HG03060 (cell line): ENCODE results near the gene CREB3L2.
"Not testable (repeated sequence)": the region's sequence is repeated elsewhere in the genome, so short reads cannot be mapped to it uniquely, and the experiment has no call there.

Experiments used
- ATAC-seq: cut with Tn5 transposase; IDR thresholded peaks from one replicate; pipeline ENCODE4 v1.9.1; 2021; ENCODE audit warnings: low read depth, moderate number of reproducible peaks; ENCODE audit not compliant: unreplicated experiment

CREB3L2 gene

DNA sequence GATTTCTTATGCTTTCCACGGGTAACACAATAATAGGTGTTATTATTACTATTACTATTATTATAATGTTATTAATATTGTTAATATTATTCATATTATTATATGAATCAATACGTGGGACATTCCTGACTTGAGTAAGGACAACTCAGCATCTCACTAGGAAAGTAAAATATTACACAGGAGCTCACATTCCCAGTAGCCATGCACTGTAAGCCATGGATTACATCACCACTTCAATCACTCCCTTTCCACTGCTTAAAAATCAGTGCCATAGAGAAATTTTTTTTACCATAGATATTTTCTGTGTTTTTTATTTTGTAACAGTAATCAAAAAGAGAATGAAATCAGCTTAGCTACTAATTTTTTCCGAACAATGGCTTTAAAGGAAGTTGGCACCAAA lies 86.6 kb downstream of the CREB3L2 start:
- no peak for ATAC-seq

DNA sequence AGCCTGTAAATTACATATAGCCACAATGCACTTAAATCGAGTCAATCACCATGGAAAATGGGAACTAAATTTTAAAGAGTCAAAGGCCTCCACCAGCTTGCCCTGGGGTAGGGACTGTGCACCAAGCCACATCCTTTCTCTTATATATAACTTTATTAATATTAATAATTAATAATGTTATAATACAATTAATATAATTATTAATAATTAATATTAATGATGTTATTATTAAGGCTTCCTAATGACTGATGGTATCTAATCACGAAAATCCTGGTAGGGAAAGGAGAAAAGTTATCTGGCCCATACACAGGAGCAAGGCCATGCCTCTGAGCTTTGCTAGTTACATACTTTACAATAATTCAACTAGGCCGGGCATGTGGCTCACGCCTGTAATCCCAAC lies 87.9 kb downstream of the CREB3L2 start:
- ATAC-seq, result no peak

DNA sequence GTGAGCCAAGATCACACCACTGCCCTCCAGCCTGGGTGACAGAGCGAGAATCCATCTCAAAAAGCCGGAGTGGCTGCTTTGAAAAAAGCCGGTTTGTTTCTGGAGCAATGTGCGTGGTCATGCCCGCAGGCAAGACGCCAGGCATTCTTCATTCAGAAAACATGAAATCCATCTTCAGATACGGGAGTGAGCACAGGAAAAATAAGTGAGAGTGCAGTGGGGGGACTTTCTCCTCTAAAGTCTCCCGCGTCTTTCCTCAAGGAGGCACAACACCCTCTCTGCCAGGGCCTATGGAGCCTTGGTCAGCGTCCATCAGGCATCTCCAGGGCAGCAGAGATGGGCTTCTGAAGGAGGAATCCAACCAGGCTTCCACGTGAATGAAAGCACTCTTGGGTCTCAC lies 92.8 kb downstream of the CREB3L2 start:
- ATAC-seq, result no peak

DNA sequence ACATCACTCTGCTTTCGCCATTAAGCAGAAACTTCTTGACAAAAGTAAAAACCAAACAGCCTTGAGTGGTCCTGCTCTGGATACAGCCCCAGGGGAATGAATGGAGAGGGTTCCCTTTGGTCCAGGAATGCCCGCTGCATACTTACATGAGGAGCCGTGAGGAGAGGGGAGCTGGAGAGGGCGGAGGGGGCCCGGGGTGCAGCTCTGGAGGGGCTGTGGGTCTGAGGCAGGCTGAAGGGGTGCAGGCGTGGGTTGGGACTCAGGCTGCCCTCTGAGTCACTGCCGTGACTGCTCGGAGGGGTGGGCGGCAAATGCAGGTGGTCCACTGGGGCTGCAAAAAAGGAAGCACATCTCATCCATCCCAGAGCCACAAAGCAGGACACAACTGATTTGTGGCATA lies 93.8 kb downstream of the CREB3L2 start:
- ATAC-seq, result no peak

DNA sequence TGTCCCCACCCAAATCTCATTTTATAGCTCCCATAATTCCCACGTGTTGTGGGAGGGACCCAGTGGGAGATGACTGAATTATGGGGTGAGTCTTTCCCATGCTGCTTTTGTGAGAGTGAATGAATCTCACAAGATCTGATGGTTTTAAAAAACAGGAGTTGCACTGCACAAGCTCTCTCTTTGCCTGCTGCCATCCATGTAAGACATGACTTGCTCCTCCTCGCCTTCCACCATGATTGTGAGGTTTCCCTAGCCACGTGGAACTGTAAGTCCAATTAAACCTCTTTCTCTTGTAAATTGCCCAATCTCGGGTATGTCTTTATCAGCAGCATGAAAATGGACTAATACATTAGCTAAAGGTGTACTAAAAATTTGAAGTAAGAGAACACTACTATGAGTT lies 95.2 kb downstream of the CREB3L2 start:
- not testable (repeated sequence) for ATAC-seq

- ATAC-seq, result no peak
These were observed 97.1 kb downstream of the CREB3L2 start for GRCh38 chr7:137904833-137905232.

GRCh38 chr7:137903382-137904169 lies 98.3 kb downstream of the CREB3L2 start:
- ATAC-seq, result peak; percentile 73

DNA sequence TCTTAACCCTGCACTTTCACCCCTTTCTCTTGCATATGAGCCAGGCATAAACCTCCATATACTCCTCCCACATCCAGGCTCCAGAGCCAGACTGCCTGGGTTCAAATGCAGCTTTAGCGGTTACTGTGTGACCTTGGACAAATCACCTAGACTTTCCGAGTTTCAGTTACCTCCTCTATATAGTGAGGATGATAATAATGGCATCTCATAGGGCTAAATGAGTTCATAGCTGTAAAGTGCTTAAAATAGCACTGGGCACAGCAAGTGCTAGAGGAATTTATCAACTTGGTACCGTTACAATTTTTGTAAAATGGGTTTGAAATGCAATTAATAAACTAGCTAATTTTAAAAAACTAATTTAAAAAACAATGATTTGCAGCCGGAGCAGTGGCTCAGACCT lies 101.7 kb downstream of the CREB3L2 start:
- no peak for ATAC-seq

DNA sequence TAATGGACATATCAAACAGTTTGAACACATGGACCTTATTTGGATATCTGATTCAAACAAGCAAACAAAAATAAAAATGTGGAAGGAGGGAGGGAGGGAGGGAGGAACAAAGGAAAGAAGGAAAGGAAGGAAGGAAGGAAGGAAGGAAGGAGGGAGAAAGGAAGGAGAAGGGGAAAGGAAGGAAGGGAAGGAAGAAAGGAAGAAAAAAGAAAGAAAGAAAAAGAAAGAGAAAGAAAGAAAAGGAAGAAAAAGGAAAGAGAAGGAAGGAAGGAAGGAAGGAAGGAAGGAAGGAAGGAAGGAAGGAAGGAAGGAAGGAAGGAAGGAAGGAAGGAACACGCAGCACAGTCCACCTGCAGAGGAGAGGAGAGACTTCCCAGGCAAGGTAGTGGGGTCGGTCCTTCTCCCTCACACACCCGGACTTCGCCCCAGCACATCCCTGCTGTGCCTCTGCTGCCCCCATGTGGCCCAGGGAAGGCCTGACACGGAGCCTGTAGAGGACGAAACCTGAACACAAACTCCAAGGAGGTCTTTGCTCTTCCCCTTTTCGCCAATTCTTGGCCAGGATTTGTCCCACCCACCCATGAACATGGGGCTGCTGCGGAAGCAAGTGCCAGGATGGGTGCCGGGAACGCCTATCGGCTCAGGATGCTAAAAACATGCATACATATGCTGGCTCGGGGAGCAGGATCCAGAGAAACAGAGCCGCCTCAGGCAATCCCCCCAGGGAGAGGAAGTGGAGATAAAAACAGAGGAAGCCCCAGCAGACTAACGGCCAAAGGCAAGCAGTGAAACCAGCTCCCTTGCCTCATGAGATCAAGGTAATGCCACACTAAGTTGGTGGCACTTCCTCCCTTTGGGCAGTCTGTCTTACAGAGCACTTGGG lies 102.8 kb downstream of the CREB3L2 start:
- peak; percentile 50 for ATAC-seq

DNA sequence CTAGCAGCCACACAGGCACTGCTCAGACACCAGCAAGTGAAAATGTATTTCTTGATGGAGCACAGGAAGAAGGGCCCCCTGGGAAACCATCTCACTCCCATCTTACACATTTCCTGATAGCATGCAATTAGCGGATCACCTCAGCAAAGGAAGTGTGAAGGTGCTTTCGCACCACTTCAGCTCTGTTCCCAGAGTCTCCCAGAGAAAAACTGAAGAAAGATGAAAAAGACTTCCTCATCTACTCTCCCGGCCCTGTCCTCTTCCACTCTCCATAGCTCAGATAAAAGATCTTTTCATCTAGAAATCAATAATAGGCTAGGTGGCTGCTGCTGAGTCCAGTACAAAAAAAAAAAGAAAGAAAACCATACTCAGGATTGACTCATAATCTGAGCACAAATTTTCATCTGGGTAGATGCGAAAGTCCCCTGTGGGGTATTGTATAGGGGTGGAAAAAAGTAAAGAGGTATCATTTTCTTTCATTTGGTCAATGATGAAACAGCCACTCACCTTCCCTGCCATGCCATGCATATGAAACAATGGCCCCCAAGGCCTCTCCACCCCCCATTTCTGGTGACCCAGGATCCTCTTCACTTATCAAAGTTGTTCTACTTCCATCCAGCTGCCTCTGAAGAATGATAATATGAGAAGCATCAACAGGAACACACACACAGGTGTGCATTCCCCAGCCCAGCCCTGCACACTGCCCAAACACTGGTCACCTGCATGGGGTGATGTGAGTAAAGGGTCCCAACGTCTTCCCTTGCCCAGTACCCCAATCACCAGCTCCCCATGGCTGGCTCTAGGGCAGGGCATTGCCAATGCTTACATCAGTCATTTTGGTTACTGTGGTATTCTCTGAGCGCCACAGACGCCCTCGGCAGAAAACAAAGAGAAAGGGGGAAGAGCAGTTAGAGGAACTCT lies 106.3 kb downstream of the CREB3L2 start:
- peak; percentile 78 for ATAC-seq

DNA sequence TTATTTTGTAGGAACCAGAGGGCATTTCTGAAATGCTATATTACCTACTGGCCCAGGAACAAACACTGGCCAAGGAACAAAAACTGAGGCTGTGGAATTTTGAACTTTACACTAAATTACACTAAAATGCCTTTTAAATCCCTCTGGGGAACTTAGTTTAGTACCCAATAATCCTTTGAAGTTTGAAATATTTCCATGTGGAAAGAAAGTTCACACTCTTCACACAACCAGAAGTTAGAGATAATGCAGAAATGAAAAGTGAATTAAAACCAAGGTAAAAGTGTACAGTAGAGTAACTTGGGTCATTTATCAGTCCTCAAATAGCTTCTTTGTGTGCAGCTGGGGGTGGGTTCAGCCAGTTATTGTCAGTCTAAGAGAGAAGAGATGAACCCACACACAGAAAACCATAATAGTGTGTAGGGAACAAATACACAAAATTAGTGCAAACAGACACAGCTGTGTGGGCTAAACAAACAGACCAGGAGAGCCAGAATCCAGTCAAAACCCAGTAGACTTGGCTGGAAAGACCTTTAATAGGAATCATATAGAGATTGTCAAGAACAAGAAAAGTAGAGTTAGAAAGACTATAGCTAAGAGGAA lies 108.6 kb downstream of the CREB3L2 start:
- ATAC-seq, result no peak

GRCh38 chr7:137891016-137891655 lies 110.8 kb downstream of the CREB3L2 start:
- no peak for ATAC-seq

DNA sequence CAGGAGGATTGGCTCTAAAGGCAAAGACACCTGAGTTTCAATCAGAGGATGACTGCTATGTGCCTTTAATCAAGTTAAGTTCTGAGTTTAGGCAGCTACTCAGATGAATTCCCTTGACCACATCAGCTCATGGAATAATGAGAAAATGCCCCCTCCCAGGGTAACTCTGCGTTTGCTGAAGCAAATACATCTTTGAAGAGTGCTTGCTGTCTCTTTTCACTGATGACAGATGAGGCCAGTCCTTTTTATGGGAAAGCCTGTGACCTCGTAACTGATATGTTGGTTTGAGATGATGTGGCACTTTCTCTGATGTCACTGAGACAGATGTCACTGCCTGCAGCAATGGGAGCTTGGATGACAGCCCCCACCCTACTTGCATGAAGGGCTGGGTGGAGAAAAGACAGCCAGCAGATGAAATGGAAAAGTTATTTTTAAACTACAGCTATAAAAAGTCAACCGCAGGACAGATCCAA lies 111.4 kb downstream of the CREB3L2 start:
- ATAC-seq, result no peak

- ATAC-seq, result no peak
These were observed 113.6 kb downstream of the CREB3L2 start for GRCh38 chr7:137888241-137888640.

- ATAC-seq, result no peak
These were observed 115.1 kb downstream of the CREB3L2 start for GRCh38 chr7:137886746-137887145.

- ATAC-seq, result no peak
These were observed 115.6 kb downstream of the CREB3L2 start for GRCh38 chr7:137886281-137886680.

- ATAC-seq, result no peak
These were observed 116.2 kb downstream of the CREB3L2 start for GRCh38 chr7:137885678-137886077.

DNA sequence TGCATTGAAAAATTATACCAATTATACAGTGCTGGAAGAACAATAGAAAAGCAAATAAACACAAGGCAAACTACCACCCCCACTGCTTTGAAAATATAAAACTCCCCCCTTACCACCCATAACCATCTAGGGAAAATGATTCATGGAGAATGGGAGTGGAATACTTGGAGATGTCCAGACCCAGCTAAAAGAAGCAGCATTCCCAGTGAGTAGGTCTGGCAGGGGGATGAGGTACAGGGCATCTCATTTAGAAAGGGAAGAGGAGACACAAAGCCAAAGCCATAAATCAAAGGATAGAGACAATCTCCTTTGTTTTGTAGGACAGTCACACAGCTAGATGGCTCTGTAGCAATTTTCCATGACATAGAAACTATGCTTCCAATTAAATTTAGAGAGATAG lies 119.1 kb downstream of the CREB3L2 start:
- ATAC-seq, result no peak

- ATAC-seq, result peak; percentile 86
These were observed 119.6 kb downstream of the CREB3L2 start for GRCh38 chr7:137882261-137882668.
